H1 (cell line): ENCODE data around the gene SCAPER.

Experiments used
- CTCF ChIP-seq, 3 experiments: IDR thresholded peaks; 1 replicate in 2 of 3; 2 replicates in 1 of 3; pipeline versions ENCODE4 v1.5.1 to v1.6.1; 2011; ENCODE audit warnings: low read length in 3 of 3, mild to moderate bottlenecking in 3 of 3, inconsistent platforms in 2 of 3, low read depth in 1 of 3, moderate library complexity in 1 of 3; ENCODE audit not compliant: insufficient read depth in 1 of 3; ENCODE audit errors: control extremely low read depth in 1 of 3
- EP300 ChIP-seq, 2 experiments: IDR thresholded peaks; 1 replicate in 1 of 2; 2 replicates in 1 of 2; pipeline ENCODE4 v1.6.1; 2011 to 2012; ENCODE audit warnings: low read depth in 2 of 2, low read length in 2 of 2, mild to moderate bottlenecking in 2 of 2, borderline replicate concordance in 1 of 2, inconsistent platforms in 1 of 2, moderate library complexity in 1 of 2
- EZH2 ChIP-seq: fragments of 200-600 bp; sonication (generic); IDR thresholded peaks from 2 replicates; pipeline ENCODE4 v1.7.1; 2012; ENCODE audit warnings: low read depth, mild to moderate bottlenecking, moderate library complexity, low read length, inconsistent platforms; ENCODE audit not compliant: severe bottlenecking
- POLR2AphosphoS5 ChIP-seq: IDR thresholded peaks from 2 replicates; pipeline ENCODE4 v1.6.1; 2011; ENCODE audit warnings: low read depth, low read length

DNA sequence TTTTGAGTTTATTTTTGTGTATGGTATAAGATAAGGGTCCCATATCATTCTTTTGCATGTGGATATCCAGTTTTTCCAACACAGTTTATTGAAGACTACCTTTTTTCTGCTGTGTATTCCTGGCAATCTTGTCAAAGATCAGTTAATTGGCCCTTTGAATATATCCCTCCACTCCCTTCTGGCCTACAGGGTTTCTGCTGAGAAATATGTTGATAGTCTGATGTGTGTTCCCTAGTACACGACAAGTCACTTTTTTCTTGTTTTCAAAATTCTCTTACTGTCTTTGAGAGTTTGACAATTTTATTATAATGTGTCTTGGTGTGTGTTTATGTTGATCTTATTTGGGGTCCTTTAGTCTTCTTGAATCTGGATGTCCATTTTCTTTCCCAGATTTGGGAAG is 439.4 kb downstream of the SCAPER start:
- TF ChIP-seq EP300 (IDR thresholded peaks at IDR 0.05; ENCODE audit: borderline replicate concordance in 1 of 2, low read depth in 2 of 2, low read length in 2 of 2) (no peak), CTCF (IDR thresholded peaks at IDR 0.05; ENCODE audit: control extremely low read depth in 1 of 3, insufficient read depth in 1 of 3, low read depth in 1 of 3, low read length in 3 of 3) (no peak), POLR2AphosphoS5 (no peak), EZH2 (no peak)
